ENCODE results near the gene ELF2.

- TF ChIP-seq CTCF (IDR thresholded peaks at IDR 0.05): no peak
- no peak for TF ChIP-seq POLR2A (IDR thresholded peaks at IDR 0.05)
- peak in 1 of 2 donors; percentile 75 for TF ChIP-seq POLR2AphosphoS5 (IDR thresholded peaks at IDR 0.05; ENCODE audit: insufficient read depth in 1 of 2, low read depth in 1 of 2)
These were observed 9.1 kb downstream of the ELF2 start for GRCh38 chr4:139167774-139168444.

All from vagina (tissue), 2 donors.